Prostate gland (tissue), 2 donors: ENCODE measurements around the gene RAB30.

Experiments used
- CTCF ChIP-seq, 4 experiments: fragments of 200-600 bp in 2 of 4; fragments of 450-650 bp in 2 of 4; sonication (generic) in 2 of 4; IDR thresholded peaks; 1 replicate in 3 of 4; 2 replicates in 1 of 4; pipeline ENCODE4 v1.5.1; 2016 to 2019; ENCODE audit warnings: antibody characterized with exemption in 4 of 4, mild to moderate bottlenecking in 2 of 4, moderate library complexity in 2 of 4
- POLR2AphosphoS5 ChIP-seq: sonication (generic); formaldehyde crosslinking; IDR thresholded peaks from one replicate; pipeline ENCODE4 v1.6.1; 2017; ENCODE audit warnings: antibody characterized with exemption

GRCh38 chr11:82980947-82981346 is 90.8 kb downstream of the RAB30 start:
- no peak for TF ChIP-seq POLR2AphosphoS5
- no peak for TF ChIP-seq CTCF (IDR thresholded peaks at IDR 0.05)
